Measurements from ENCODE around the gene ASAH2. TPM values are rescaled to one million over a fixed set of nuclear protein-coding genes. Genes with fewer than 3 reads are reported as not detected.

The ASAH2 gene
- total RNA-seq, 1 experiment from 2014 or later: 4.6 TPM

- Histone ChIP-seq H3K4ac (ENCODE audit: low read depth, low read length) (no peak overlapping the region), H3K27me3 (ENCODE audit: insufficient read depth, low read length) (no peaks in the 10 kb centered on the region; the same call in 1 of the 2 replicates), H3K14ac (ENCODE audit: insufficient read depth, low read length) (no peak overlapping the region), H2BK15ac (ENCODE audit: low read depth, low read length) (no peak overlapping the region), H4K5ac (ENCODE audit: insufficient read length, low read depth, low read length) (no peak overlapping the region), H4K20me1 (ENCODE audit: control insufficient read depth, insufficient read depth, insufficient read length) (no peaks in the 10 kb centered on the region), H4K91ac (ENCODE audit: insufficient read length, low read depth, low read length) (no peak overlapping the region), H4K8ac (replicated peaks; ENCODE audit: insufficient read length, low read depth, low read length) (no peak overlapping the region), H3K56ac (ENCODE audit: insufficient read length, low read depth, low read length) (no peak overlapping the region), H2BK20ac (ENCODE audit: low read depth, low read length, poor library complexity, severe bottlenecking) (no peak overlapping the region), H3K4me1 (ENCODE audit: insufficient read depth, low read length) (no peaks in the 10 kb centered on the region), H2BK12ac (ENCODE audit: insufficient read length, low read depth, low read length) (no peak overlapping the region), H3K4me2 (ENCODE audit: insufficient read depth, insufficient read length, low read length) (no peak overlapping the region), H3K9ac (ENCODE audit: extremely low read depth, insufficient read length, low read length) (no peak overlapping the region), H3K9me3 (ENCODE audit: control insufficient read depth, low read depth, low read length) (no peaks in the 10 kb centered on the region), H2AK5ac (ENCODE audit: insufficient read length, low read length) (no peak overlapping the region), H3T11ph (ENCODE audit: low read length) (no peak overlapping the region), H2AFZ (ENCODE audit: low read length) (no peak overlapping the region), H3K79me1 (ENCODE audit: insufficient read depth, low read depth, low read length, poor library complexity, severe bottlenecking) (no peaks in the 10 kb centered on the region), H2BK5ac (ENCODE audit: insufficient read length, low read length) (no peak overlapping the region), H3K23ac (ENCODE audit: insufficient read length, low read depth, low read length) (no peak overlapping the region), H3K18ac (ENCODE audit: insufficient read length, low read depth, low read length) (no peak overlapping the region), H3K23me2 (ENCODE audit: insufficient read length, low read depth, low read length, poor library complexity, severe bottlenecking) (no peaks in the 10 kb centered on the region), H3K79me2 (ENCODE audit: insufficient read depth, low read length) (no peaks in the 10 kb centered on the region), H2BK120ac (ENCODE audit: low read depth, low read length, poor library complexity, severe bottlenecking) (no peak overlapping the region), H3K27ac (ENCODE audit: insufficient read length, low read depth, low read length) (no peak overlapping the region)
- no peaks in the 10 kb centered on the region for H3K36me3 Mint-ChIP-seq (ENCODE audit: insufficient read depth in 1 of 3, low read depth in 3 of 3)
- H3K4me1 Mint-ChIP-seq: peaks cover 7 to 9% of the 10 kb centered on the region in 2 experiments
- H3K27ac Mint-ChIP-seq: no peak overlapping the region
- no peaks in the 10 kb centered on the region for H3K9me3 Mint-ChIP-seq
- WGBS (ENCODE audit: extremely low coverage, insufficient read length, low lambda C conversion rate): no CpG with 5 or more reads among the region's 5 CpGs
- H3K4me3 Mint-ChIP-seq: no peak overlapping the region
- H3K27me3 Mint-ChIP-seq (ENCODE audit: low read depth): peaks cover 13% of the 10 kb centered on the region
- TF ChIP-seq, protein P1, sequence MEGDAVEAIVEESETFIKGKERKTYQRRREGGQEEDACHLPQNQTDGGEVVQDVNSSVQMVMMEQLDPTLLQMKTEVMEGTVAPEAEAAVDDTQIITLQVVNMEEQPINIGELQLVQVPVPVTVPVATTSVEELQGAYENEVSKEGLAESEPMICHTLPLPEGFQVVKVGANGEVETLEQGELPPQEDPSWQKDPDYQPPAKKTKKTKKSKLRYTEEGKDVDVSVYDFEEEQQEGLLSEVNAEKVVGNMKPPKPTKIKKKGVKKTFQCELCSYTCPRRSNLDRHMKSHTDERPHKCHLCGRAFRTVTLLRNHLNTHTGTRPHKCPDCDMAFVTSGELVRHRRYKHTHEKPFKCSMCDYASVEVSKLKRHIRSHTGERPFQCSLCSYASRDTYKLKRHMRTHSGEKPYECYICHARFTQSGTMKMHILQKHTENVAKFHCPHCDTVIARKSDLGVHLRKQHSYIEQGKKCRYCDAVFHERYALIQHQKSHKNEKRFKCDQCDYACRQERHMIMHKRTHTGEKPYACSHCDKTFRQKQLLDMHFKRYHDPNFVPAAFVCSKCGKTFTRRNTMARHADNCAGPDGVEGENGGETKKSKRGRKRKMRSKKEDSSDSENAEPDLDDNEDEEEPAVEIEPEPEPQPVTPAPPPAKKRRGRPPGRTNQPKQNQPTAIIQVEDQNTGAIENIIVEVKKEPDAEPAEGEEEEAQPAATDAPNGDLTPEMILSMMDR (conservative IDR thresholded peaks at IDR 0.05): no peak
- no peak for DNase-seq
Observed at GRCh38 chr10:50280049-50280841, 28.9 kb upstream of the ASAH2 start.
